ENCODE data around the gene REXO1. TPM values are rescaled to one million over a fixed set of nuclear protein-coding genes. Genes with fewer than 3 reads are reported as not detected.

Gene REXO1
- total and polyA plus RNA-seq, 2 of the 8 experiments (the other 6 are each of a cell fraction or from before 2014, with no cell fraction given) = 42.4 to 44.3 TPM

DNA sequence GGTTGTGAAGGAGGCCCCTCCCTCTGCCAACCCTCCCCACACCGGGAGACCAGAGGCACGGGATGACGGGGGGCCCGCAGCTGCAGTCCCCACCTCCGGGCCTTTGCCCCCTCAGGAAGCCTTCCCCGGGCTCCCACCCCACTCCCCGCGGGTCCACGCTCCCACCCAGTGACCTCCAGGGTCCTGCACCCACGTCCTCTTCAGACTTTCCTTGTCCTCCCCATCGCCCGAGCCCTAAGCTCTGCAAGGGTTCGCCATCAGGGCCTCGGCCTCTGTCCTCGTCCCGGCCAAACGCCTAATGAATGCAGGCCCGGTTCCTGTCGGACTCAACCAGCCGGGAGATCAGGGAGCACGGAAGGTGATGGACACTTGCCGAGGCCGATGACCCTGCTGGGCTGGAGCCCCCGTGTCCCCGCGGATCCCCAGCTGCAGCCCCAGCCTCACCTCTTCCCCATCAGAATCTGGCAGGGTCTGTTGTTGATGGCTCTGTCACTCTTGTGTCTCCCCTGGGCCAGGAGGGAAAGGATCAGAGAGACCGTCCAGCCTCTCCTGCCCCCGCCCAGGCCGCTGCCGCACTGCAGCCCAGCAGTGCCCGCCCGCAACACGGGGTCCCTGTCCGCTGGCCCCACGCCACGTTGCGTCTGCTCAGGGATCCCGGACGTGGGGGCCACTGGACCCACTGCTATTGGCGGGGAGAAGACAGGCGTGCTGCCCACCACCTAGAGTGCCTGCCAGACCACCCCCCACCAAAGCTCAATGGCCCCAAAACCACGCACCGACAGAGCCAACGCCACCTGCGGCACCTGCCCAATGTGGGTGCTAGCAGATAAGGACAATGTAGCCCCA is 41.9 kb downstream of the REXO1 start (continued):
- no peak for TF ChIP-seq TCF12 (IDR thresholded peaks at IDR 0.05; ENCODE audit: low read depth, low read length)
- TF ChIP-seq BACH1 (IDR thresholded peaks at IDR 0.05; ENCODE audit: low read length) = no peak
- no peak for TF ChIP-seq CHD2 (IDR thresholded peaks at IDR 0.05; ENCODE audit: low read length)
- TF ChIP-seq HDAC6 (IDR thresholded peaks at IDR 0.05; ENCODE audit: low read depth, low read length) = no peak

All from H1 (cell line).